Activated CD4-positive, CD25-positive, alpha-beta regulatory T cell (primary cell): ENCODE results near the gene IER5L.
"Not testable (repeated sequence)": the region's sequence is repeated elsewhere in the genome, so short reads cannot be mapped to it uniquely, and the experiment has no call there.

Experiments
- DNase-seq, 4 experiments: peaks; one replicate each; lab custom pipeline; 2025; lab: John Stamatoyannopoulos, UW

IER5L gene

DNA sequence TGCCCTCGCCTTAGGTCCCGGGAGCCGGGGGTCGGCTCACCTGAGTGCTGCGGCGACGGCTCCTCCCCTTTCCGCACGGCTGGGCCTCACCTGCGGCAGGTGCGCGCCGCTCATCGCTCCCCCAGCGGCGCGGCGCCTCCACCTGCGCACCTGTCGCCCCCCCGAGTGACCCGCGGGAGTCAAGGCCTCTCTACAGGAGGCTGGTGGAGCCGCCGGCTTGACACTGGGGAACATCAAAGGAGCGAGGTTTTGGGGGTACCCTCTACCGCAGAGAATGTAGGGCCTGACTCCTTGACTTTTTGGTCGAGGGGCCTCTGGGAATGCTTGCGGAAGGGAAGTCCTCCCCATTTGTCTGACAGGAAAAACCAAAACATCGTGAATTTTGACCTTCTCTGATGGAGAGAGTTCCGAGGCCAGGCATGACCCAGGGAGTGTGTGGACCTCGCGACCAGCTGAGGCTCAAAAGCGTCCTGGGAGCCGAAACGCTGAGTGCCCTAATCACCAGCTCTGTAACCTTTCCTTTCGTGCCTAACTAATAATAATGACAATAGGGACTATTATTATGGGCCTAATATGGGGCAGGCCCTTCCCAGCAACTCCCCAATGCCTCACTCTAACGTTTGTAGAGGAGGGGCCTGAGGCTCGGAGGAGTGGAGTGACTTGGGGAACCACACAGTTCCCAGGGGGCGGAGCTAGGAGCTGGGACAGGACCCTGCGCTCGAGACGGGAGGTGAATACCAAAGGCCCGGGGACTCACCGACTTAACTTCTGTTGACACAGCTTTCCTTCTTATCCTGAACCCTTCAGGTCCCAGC lies 714 bp upstream of the IER5L start:
- no peak for DNase-seq

DNA sequence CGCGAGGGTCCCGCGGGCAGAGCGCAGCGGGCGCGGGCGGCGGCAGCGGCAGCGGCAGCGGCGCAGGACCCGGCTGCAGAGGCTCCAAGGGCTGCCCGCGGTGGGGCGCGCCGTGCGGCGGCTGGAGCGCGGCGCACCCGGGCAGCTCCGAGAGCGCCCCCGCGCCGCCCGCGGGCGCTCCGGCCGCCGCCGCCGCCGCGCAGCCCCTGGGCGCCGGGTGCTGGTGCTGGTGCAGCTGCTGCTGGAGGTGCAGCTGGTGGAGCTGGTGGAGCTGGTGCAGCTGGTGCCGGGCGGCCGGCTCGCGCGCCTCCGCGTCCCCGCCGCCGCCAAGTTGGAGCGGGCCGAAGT lies 644 bp downstream of the IER5L start:
- DNase-seq = no peak

DNA sequence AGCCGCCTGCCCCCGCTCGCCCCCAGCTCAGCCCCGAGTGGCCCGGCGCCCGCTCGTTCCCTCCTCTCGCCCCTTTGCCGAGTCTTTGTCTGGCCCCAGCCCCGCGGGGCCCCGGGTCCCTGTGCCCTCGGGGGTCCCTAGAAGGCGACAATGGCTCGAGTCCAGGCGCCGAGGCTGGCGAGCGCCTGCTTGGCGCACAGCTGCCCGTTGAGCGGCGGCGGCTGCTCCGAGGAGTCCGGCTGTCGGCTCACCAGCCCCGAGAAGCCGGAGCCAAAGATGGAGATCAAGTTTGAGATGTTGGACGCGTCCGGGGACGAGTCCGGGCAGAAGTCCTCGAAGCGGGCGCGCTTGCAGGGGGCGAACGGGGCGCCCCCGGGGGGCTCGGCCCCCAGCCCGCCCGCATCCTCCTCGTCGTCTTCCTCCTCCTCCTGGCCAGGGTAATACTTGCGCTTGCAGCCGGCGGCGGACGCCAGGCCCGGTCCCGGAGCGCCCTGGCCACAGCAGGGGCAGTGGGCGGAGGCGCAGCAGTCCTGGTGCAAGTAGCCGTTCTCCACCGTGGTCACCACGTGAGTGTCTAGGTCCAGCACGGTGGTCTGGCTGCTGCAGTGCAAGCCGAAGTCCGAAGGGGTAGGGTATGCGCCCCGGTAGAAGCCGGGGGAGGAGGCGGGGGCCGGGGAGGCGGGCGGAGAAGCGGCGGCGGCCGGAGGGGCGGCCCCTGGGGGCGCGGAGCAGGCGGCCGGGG lies 1.2 kb downstream of the IER5L start:
- DNase-seq = no peak

DNA sequence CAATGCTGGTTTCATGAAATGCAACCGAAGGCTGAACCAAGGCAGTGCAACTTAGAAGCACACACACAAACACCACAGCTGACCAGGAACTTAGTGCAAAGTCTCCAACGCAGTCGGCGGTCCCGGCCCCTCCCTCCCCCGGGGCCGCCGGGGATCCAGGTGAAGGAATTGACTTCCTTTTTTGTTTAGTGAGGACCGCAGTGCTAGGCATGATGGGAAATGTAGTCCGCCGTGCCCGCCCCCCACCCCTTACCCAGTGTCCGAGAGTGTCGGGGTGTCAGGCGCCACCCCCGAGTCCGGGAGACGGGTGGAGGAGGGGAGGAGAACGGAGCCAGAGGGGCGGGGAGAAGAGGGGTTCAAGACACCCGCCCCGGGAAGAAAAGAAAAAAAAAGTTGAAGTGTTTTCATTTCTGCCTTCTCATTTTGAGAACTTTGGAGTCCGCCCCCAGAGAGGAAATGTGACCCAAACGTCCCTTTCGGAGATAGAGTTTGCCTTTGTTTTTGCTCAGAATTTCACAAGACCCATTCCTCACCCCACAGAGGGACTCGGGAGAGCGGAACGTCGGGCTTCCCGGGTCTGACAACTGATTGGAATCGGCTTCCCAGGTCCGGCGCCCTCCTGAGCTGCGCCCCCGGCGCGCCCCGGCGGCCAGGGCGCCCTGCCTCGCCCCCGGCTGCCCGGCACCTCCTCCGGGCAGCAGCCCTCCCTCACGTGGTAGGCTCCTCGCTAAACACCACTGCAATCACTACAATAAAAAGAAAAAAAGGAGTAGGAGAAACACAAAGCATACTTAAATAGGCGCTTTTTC lies 2.0 kb downstream of the IER5L start:
- peak in 2 of 4 experiments; percentile 17 to 18 for DNase-seq

DNA sequence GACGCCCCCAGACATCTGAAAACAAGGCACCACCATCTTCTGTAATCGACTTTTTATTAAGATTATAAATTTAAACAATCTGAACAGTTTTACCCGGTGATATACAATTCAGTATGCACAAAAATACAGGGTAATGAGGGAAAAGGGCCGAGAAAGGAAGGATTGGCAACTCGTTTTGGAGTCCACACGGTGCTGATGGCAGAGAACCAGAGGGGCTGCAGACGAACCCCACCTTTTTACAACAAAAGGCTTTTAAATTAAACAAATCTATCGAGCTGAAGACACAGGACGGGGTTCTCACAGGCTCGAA lies 2.6 kb downstream of the IER5L start:
- DNase-seq = no peak

DNA sequence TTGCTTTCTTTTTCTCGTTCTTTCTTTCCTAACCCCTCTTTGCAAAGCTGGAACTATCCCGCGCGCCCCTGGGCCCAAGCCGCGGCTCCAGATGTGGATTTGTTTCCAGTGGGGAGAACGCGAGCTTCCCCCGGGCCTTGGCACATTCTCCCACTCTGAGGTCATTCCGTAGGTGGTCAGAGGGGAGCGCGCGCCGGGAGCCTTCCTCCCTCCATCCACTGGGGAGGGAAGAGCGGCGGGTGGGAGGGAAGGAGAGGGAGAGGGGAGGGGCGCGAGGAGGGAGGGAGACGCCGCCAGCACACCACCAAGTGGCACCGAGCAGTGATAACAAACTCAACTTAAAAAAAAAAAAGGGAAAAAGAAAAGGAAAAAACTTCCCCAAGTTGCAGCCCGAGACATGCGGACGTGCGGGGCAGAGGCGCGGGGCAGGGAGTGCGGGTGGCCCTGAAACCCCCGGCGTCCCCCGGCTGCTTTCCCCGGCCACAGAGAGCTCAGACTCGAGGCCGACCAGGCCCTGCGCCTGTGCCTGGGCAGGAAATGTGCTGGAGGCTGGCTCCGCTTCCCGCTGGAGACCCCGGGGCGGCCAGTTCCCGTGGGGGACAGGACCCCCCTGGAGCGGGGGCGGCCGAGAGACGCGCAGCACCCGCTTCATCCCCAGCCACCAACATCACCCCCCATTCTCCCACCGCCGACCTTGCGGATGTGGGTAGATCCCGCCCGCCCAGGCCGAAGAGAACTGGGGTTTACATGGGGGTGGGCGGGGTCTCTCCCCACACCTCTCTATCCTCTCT lies 3.1 kb downstream of the IER5L start:
- no peak for DNase-seq

DNA sequence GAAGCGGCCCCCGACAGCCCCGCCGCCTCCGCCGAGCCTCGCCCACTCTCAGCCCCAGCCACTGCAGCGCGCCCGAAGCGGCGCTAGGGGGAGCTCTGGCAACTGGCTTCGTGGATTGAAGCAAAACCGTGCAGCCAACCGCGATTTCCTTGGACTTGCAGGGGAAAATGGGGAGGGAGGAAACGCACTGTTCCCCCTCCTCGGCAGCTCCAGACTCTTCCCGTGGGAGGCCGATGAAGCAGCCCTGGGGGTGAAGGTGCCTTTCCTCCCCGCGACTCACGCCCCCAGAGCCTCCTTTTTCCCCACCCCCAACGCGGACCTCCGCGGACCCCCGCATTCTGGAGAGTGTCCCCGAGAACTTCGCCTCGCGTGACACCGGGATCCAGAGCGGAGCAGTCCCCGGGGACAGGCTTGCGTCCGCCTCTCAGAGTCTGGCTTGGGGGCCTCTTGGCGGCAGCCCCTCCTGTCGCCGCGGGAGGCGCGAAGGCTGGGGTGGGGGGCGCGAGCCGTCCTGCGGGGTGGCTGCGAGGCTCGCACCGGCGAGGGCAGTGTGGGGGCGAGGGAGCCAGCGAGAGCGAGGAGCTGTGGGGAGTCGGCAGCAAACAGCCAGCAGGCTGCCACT lies 3.8 kb downstream of the IER5L start:
- DNase-seq = peak; percentile 62 to 79 (median 72)

DNA sequence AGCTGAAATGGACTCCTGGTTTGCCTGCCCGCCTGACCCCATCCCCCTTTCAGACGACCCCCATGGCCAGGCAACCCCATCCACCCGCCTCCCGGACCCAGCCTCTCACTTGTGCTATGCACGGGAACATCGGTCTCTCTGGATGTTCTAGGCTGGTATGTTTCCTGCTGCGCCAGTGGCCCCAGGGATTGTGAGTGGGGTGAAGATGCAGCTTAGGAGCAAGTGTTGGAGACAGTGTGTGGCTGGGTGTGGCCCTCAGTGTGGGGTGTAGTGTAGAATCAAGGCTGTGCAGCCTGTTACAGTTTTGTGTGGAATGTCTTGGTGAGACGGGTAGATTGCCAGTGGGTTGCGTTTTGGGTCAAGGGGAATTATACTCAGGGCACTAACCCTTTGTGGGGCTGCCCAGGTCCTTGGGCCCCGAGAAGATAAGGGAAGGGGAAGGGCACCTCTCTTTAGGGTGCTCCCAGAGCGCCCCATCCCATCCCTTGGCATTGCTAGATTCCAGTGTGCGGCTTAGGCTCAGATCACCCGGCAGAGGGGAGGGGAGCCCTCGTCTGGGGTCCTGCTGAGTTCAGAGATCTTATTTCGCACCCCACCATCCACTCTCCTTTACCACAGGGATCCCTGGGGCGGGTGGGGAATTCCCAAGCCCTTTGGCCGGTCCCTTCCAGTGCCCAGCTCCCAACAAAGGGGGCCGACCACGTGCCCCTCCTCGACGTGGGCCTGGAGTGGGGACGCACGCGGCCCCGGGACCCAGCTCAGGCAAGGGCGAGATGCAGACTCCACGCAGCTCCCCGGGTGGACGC lies 4.6 kb downstream of the IER5L start:
- DNase-seq = no peak

DNA sequence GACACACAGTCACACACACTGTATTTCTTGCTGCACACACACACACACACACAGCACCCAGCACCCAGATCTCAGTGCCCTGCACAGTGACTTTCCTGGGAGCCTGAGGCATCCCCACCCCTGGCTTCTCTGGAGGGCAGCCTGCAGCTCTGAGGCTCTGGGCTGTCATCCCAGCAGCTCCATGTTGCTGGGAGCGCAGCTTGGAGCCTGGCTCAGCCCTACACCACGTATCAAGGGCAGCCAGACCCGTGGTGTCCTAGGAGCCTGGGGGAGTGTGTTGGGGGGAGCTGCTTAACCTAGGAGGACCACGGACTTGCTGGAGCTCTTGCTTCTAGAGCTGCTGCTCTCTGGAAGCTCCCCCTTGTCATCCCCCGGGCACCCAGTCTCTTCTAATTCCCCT lies 5.2 kb downstream of the IER5L start:
- DNase-seq = no peak

DNA sequence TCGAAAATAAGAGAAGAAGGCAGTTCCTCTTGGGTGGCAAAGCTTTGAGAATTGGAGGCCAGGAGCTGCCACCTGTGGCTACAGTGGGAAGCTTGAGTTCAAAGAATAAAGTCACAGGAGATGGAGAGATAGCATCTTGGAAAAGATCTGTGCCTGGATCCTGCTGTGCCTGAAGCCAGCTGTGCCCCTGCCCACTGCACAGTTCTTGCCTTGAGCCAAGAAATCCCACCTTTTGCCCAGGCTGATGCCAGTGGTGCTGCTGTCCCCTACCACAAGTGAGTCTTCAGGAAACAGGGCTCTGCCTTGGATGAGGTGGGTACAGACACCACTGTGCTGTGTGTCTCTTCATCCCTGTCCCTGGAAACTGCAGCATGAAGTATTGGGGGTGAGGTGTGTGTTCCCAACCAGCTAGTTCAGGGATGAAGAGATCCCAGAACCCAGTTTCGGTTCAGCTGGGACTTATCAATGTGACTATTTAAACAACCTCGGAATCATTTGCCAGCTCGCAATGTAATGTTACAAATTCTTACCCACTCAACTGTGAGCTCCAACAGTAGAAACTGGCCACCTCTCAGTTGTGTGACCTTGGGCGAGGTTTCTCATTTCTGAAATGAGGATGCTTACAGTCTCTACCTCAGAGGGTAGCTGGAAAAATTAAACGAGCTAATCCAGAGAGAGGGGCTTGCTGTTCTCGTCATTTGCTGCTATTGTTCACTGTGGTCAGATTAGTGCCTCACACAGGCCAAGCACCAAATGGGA lies 5.9 kb downstream of the IER5L start:
- DNase-seq = no peak

DNA sequence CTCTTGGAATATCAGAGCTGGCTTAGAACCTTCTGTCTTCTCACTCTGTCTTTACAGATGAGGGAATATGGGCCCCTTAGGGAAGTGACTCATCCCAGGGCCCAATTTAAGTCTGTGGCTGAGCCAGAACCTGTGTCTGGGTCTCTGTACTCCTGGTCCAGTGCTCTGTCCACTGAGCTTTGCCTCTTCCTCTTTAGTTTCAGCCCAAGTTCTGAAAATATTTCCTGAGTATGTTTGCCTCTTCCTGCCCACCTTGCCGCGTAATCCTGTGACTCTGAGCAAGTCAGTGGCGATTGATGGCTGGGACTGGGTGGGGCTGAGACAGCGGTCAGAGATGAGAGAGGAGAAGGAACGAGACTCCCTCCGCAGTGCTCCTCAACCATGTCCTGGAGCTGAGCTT lies 7.8 kb downstream of the IER5L start:
- DNase-seq = no peak

DNA sequence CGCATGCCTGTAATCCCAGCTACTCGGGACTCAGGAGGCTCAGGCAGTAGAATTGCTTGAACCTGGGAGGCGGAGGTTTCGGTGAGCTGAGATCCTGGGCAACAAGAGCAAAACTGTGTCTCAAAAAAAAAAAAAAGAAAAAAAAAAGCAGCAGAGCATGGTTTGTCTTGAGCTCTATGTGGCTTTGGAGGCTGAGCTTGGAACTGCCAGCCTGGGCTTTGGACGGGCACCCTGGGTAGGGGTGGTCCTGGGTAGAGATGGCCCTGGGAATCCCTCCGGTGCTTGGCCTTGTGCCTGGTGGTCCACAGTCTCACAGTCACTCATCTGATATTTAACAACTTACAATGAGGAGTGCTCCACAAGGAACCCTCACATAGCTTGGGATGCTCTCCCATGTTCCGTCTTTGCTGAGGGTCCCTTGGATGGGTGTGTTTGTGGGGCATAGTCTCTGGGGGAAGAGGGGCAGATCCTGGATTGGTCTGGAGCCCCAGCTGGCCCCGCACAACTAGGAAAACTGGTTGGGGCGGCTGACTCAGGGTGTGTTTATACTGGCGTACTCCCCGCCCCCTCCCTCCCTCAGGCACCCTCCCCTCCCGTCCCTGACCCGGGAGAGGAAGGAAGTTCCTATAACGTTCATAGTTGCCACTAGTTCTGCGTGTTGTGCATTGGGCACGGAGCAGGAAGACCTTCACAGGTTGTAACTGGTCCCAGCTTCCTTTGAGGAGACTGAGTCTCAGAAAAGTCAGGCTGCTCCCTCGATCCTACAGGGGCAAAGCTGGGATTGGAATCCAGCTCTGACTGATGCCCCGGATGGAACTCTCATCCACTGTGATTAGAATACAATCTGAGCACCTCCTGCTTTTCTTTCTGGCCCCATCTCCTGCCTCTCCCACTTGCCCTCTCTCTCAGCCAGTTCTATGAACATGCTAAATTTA lies 11.2 kb downstream of the IER5L start:
- DNase-seq = no peak

DNA sequence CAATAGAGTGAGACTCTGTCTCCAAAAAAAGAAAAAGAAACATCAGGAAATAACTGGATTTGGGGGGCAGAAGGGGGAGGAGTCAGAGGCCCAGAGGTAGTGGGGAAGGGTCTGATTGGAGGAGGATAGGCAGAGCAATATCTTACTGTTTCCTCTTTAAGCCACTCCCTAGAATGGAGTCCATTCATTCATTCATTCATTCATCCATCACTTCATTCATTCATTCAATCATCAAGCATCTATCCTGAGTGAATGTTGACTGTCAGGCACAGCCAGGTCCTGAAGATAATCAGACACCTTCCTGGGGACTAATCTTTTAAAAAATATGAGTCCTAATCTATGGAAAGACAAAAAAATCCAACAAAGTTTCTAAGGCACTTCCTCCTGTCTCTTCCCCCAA lies 12.9 kb downstream of the IER5L start:
- no peak for DNase-seq

DNA sequence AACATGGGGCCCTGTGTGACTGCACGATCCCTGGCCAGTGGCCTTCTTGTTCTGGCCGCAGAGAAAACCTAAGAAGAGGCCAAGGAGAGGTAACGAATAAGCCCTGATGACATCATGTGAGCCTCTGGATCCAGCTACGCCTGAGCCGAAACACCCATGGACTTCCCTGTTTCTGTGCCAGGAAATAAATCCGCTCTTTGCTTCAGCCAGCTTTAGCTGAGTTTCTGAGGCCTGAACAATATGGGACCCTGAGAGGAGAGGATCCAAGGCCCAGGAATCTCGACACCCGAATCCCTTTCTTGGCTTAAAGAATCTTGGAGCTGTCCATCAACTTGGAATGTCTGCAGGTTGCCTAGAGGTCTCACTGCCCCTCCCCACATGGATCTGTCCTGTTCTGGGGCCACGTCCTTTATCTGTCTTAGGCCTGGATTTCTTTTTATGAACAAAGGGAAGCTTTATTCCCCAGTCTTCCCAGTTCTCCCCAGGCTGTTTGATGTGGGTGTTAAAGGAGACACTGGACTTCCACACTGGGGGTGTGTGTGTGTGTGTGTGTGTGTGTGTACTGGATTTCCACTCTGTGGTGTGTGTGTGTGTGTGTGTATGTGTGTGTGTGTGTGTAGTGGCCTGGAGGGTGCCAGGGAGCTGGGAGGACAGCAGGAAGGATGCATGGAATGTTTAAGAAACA lies 13.7 kb downstream of the IER5L start:
- no peak for DNase-seq

DNA sequence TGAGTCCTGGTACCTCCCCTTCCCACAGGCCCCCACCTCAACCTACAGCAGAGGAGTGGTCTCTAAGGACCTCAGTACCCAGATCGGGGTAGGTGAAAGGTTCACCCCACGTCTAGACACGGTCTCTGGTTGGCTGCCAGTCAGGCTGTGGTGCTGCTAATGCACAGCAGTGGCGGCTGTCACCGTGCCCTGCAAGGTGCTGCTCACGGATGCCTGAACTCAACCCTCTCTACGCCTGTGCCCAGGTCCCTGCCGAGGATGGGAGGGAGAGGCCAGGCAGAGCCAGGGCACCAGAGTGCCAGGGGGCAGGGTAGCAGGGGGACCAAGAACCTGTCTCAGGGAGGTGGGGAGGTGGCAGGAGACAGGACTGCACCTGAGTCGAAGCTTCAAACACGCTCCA lies 14.3 kb downstream of the IER5L start:
- DNase-seq = no peak

DNA sequence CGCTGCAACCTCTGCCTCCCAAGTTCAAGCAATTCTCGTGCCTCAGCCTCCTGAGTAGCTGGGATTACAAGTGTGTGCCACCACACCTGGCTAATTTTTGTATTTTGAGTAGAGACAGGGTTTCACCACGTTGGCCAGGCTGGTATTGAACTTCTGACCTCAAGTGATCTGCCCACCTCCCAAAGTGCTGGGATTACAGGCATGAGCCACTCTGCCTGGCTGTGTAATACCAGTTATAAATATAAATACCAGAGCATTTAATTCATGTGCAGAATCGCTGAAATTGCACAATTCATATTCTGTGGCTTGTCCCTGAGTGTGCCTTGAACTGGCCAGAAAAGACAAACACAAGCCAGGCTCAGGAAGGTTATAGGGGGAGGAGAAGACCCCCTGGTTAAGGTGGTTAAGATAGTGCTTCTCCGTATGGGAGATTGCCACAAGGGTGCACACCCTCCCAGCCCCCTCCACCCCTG lies 14.8 kb downstream of the IER5L start:
- DNase-seq = not testable (repeated sequence)

DNA sequence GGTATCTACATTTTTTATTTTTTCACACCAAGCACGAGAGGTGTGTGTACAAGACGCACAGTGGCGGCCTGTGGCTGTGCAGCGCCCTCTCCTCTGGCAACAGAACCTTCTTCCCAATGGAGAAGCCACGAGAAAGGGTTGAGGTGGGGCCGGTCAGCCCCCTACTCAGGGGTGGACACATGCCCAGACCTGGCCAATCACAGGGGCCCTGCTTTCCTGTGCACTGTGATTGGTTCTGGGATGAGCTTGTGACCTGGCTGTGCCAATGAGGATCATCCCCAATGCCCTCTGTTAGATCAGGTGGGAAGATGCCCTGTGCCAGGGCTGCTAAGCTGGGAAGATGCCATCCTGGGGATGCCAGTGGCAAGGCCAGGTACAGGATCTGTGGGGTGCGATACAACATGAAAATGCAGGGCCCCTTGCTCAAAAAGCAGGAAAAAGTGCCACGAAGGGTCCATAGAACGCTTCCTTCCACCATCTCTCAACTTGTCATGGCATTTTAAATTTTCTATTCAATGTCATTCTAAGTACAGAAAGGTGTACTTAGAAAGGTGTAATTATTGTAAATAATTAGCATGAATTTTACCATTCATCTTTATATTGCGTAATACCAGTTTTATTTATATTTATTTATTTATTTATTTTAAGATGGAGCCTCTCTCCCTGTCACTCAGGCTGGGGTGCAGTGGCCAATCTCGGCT lies 15.4 kb downstream of the IER5L start:
- DNase-seq = no peak

DNA sequence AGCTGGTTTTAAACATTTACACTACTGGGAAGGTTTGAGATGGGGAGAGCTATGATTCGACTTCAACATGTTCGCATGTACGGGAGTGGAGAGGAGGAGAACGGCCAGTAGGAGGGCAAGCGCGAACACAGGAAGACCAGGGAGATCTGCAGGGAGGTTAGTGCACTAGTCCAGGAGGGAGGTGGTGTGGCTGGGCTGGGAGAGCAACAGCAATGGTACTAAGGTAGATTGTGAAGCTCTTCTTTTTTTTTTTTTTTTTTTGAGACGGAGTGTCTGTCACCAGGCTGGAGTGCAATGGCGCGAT lies 16.6 kb downstream of the IER5L start:
- no peak for DNase-seq
